ENCODE data around the gene PTPRB.

DNA sequence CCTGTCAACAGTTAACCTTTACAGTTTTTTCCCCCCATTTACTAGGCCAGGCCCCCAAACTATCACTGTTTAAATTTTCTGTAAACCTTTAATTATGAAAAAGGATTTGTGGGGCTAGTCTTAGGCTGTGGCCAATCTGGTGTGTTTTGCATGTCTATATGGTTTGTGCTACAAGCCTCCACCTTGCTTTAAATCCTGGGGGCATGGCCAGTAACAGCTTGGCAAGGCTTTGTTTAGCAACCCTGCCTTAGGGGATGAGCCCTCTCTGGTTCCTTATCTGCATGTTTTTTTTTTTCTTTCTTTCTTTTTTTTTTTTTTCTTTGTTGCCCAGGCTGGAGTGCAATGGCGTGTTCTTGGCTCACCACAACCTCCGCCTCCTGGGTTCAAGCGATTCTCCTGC lies 168.5 kb downstream of the PTPRB start:
- TF ChIP-seq POLR2A (IDR thresholded peaks at IDR 0.05) = no peak
- TF ChIP-seq, protein P1, sequence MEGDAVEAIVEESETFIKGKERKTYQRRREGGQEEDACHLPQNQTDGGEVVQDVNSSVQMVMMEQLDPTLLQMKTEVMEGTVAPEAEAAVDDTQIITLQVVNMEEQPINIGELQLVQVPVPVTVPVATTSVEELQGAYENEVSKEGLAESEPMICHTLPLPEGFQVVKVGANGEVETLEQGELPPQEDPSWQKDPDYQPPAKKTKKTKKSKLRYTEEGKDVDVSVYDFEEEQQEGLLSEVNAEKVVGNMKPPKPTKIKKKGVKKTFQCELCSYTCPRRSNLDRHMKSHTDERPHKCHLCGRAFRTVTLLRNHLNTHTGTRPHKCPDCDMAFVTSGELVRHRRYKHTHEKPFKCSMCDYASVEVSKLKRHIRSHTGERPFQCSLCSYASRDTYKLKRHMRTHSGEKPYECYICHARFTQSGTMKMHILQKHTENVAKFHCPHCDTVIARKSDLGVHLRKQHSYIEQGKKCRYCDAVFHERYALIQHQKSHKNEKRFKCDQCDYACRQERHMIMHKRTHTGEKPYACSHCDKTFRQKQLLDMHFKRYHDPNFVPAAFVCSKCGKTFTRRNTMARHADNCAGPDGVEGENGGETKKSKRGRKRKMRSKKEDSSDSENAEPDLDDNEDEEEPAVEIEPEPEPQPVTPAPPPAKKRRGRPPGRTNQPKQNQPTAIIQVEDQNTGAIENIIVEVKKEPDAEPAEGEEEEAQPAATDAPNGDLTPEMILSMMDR (IDR thresholded peaks at IDR 0.05) = no peak
